GM20000 (cell line): Measurements from ENCODE around the gene POMGNT1.

Source experiments
- DNase-seq: peaks from one replicate; pipeline ENCODE4 v3.0.0; 2012; ENCODE audit warnings: low spot score
- TF ChIP-seq, protein P1 (sequence below): IDR thresholded peaks from 2 replicates; pipeline ENCODE4 v1.5.1; 2012; ENCODE audit warnings: mild to moderate bottlenecking, control low read depth; ENCODE audit errors: extremely low read depth, missing control alignments

The POMGNT1 gene

DNA sequence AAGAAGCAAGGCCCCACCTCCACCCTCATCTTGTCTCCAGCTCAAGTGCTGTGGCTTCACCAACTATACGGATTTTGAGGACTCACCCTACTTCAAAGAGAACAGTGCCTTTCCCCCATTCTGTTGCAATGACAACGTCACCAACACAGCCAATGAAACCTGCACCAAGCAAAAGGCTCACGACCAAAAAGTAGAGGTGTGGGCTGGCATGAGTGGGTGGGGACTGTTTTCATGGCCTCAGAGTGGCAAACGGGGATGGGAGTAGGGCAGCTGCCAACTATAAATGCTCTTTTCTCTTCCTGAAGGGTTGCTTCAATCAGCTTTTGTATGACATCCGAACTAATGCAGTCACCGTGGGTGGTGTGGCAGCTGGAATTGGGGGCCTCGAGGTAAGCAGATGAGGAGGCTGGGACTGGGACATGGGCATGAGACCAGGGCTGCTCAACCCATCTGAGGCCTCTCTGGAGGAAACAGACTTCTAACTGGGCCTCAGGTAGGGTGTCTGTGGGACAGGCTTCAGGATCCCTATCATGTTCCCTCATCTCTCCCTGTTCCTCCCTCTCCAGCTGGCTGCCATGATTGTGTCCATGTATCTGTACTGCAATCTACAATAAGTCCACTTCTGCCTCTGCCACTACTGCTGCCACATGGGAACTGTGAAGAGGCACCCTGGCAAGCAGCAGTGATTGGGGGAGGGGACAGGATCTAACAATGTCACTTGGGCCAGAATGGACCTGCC, 13.1 kb downstream of the POMGNT1 start:
- TF ChIP-seq, protein P1, sequence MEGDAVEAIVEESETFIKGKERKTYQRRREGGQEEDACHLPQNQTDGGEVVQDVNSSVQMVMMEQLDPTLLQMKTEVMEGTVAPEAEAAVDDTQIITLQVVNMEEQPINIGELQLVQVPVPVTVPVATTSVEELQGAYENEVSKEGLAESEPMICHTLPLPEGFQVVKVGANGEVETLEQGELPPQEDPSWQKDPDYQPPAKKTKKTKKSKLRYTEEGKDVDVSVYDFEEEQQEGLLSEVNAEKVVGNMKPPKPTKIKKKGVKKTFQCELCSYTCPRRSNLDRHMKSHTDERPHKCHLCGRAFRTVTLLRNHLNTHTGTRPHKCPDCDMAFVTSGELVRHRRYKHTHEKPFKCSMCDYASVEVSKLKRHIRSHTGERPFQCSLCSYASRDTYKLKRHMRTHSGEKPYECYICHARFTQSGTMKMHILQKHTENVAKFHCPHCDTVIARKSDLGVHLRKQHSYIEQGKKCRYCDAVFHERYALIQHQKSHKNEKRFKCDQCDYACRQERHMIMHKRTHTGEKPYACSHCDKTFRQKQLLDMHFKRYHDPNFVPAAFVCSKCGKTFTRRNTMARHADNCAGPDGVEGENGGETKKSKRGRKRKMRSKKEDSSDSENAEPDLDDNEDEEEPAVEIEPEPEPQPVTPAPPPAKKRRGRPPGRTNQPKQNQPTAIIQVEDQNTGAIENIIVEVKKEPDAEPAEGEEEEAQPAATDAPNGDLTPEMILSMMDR = no peak
- DNase-seq = no peak

DNA sequence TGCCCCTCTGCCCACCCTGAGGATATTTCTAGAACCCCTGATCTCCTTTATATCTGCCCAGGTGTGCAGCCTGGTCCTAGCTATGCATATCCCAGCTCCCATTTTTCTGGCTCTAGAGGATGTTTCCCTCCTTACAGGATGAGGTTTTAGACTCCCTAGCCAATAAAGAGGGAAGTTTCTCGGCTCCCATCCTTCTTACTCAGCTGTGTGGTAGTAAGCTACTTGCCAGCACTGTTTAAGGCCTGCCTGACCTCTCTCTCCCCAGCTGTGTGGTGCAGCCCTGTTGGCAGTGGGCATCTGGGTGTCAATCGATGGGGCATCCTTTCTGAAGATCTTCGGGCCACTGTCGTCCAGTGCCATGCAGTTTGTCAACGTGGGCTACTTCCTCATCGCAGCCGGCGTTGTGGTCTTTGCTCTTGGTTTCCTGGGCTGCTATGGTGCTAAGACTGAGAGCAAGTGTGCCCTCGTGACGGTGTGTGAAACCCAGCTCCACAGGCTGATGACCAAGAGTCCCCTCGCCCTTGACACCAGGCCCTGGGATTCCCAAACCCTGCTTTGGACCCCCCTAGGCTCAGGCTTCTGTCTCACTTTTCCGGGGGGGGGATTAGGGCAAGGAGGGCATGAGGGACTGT, 14.2 kb downstream of the POMGNT1 start:
- TF ChIP-seq, protein P1 = no peak
- DNase-seq = no peak

DNA sequence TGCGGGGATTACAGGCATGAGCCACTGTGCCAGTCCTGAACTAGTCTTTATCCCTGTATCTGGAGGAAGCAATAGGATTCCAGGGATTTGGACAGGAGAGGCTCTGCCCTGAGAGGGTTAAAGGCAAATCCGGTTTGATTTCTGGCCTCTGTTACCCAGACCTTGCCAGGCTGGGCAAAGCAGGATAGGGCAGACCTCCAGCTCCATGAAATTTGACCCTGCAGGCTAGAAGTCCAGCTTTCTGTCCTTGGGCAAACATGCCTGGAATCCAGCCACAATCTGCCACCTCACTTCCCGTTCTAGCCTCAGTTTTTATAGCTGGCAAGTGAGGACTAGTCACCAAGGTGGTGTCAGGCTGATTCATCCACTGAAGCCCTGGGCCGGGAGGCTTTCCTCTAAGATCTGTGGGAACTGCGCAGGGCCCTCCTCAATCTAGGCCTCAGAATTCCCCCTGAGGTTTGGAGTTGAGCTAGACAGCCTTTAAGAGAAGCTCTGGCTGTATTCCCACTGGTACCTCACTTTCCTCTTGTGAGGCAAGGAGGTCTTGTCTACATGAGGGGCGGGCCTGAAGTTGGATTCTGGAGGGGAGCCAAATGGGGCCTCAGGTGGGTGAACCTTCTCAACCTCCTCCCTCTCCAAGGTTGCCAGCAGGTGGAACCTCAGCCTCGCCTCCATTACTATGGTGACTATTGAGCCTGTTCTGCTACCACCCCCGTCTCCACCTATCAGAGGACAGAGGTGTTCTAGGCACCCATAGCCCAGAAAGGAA, 15.0 kb downstream of the POMGNT1 start:
- DNase-seq = no peak
- TF ChIP-seq, protein P1 = no peak

DNA sequence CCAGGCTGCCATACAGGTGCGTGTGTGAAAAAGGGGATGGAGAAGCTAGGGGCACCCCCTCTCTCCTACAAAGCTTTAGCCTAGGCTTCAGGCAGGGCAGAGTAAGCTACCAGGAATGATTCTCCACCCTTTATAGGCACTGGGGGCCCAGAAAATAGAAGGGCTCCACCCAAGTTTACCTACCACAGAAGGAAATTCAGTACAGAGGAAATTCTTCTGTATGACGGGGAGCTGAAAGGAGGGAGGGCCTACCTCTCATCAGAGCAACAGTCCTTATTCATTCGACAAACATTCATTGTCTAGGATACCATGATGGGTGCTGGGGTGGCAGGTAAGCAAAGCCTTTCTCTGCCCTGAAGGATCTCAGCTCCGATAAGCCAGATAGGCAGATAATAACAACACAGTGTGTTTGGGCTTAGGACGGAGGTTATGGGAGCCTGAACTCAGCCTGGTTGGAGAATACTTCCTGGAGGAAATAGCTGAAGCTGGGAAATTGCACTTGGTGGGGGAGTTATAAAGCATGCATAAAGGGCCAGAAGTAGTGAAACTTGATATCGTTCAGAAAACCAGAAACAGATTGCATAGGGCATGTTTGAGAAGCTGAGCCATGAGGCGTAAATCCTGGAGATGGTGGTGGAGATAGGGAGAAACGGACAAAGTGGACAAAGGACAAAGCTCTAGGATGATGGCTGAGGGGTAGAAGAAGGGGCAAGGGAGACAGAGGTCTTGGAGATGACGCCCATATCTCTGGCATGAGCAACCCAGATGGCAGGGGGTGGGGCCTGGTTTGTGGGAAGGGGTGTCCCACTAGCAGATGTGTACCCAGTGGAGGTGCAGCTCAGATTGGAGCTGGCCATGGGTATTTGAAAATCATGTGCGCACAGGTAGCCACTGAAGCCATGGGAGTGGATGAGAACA, 16.6 kb downstream of the POMGNT1 start:
- DNase-seq = no peak
- TF ChIP-seq, protein P1 = no peak

DNA sequence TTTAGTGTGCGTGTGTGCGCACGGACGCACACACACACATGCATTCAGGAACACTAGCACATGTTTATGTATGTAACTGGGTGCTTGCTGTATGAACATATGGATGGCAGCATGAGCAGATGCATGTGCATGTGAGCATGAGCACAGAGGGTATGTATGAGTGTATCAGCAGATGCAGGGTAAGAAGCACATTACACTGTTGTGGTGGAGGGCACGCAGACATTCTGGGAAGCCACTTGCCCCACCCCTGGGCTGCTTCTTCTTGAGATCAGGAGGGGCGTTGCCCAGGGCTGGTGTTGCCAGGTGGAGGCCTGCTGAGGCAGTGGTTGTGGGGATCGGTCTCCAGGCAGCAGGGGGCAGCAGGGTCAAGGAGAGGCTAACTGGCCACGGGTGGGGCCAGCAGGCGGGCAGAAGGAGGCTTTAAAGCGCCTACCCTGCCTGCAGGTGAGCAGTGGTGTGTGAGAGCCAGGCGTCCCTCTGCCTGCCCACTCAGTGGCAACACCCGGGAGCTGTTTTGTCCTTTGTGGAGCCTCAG, 18.1 kb downstream of the POMGNT1 start:
- TF ChIP-seq, protein P1 = no peak
- no peak for DNase-seq

DNA sequence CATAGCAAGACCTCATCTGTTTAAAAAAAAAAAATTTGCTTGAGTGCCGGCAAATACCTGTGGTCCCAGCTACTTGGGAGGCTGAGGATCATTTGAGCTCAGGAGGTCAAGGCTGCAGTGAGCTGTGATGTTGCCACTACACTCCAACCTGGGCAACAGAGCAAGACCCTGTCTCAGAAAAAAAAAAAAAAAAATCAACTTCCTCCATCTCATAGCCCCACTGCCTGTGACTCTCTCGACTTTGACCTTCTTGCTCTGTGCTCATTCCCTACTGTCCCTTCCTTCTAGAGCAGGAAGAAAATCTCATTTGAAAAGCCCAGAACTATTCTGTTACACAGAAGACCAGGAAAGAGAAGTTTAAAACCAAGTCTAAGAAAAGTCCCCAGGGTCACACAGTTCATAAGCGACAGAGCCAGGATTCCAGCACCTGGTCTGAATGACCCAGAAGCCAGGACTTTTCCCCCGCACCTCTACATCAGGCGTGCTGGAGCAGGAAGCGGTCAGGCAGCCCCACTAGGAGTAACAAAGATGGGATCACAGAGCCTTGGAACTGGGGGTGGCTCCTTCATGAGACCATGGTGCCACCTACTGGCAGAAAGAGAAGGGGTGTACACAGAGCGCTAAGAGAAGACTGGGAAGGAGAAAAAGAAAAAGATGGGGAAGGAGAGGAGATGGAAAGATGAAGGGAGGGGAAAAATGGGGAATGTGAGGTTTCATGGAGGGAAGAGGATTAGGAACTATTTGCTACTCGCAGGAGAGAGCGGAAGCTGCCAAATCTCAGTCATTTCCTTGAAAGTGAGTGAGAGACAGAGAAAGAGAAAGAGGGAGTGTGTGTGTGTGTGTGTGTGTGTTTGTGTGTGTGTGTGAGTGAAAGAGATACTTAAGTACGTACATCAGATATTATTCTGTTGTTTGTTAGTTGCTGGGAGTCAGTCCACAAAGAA, 18.8 kb downstream of the POMGNT1 start:
- peak; percentile 81 for DNase-seq
- TF ChIP-seq, protein P1 = peak; percentile 85
